Prostate gland (tissue), 2 donors: ENCODE data around the gene IPO13. TPM values are rescaled to one million over a fixed set of nuclear protein-coding genes. Genes with fewer than 3 reads are reported as not detected.

ENCODE experiments used
- DNase-seq: peaks from one replicate; pipeline ENCODE4 v3.0.0-alpha.2; 2019; ENCODE audit warnings: low spot score
- H3K27ac ChIP-seq, 2 donors: fragments of 200-600 bp; sonication (generic); 2 replicates each; pipeline ENCODE4 v1.5.1; 2017 to 2019
- H3K27me3 ChIP-seq: fragments of 200-600 bp; sonication (generic); replicated peaks from 2 replicates; pipeline ENCODE4 v1.5.1; 2019; ENCODE audit not compliant: insufficient read depth
- H3K36me3 ChIP-seq, 2 donors: fragments of 200-600 bp; sonication (generic); 1 replicate in 1 of 2; 2 replicates in 1 of 2; pipeline versions ENCODE4 v1.5.1 to v1.8.1; 2017 to 2019
- H3K4me1 ChIP-seq: fragments of 200-600 bp; sonication (generic); replicated peaks from 2 replicates; pipeline ENCODE4 v1.5.1; 2019
- H3K4me3 ChIP-seq, 2 donors: fragments of 200-600 bp; sonication (generic); 2 replicates each; pipeline ENCODE4 v1.5.1; 2017 to 2019
- H3K9me3 ChIP-seq: fragments of 200-600 bp; sonication (generic); 2 replicates; pipeline ENCODE4 v1.5.1; 2017
- POLR2A ChIP-seq: fragments of 450-650 bp; IDR thresholded peaks from one replicate; pipeline ENCODE4 v1.6.1; 2016; ENCODE audit warnings: antibody characterized with exemption, mild to moderate bottlenecking
- POLR2AphosphoS5 ChIP-seq: sonication (generic); formaldehyde crosslinking; IDR thresholded peaks from one replicate; pipeline ENCODE4 v1.6.1; 2017; ENCODE audit warnings: antibody characterized with exemption
- WGBS: methylation state at CpG from one replicate; pipeline ENCODE4 v1.1.5; 2018; 5-methylcytosine and 5-hydroxymethylcytosine counted together
- intact Hi-C: fragments of 100-400 bp; cut with DNase I; formaldehyde crosslinking; loops from one replicate; pipeline ENCODE4 v1.14.2; 2022
- total RNA-seq, 2 donors: library from RNA; depleted of rRNA; stranded (reverse); fragments of >200 nt; gene quantifications; one replicate each; pipeline ENCODE4 v1.1.0, GENCODE V29; 2016
- TF ChIP-seq, protein P1 (sequence below), 4 experiments: fragments of 200-600 bp in 2 of 4; fragments of 450-650 bp in 2 of 4; sonication (generic) in 2 of 4; IDR thresholded peaks; 1 replicate in 3 of 4; 2 replicates in 1 of 4; pipeline ENCODE4 v1.5.1; 2016 to 2019; ENCODE audit warnings: antibody characterized with exemption in 4 of 4, mild to moderate bottlenecking in 2 of 4, moderate library complexity in 2 of 4

Gene IPO13
- total RNA-seq, 2 donors from 2014 or later, result 27.7 to 55.7 TPM

DNA sequence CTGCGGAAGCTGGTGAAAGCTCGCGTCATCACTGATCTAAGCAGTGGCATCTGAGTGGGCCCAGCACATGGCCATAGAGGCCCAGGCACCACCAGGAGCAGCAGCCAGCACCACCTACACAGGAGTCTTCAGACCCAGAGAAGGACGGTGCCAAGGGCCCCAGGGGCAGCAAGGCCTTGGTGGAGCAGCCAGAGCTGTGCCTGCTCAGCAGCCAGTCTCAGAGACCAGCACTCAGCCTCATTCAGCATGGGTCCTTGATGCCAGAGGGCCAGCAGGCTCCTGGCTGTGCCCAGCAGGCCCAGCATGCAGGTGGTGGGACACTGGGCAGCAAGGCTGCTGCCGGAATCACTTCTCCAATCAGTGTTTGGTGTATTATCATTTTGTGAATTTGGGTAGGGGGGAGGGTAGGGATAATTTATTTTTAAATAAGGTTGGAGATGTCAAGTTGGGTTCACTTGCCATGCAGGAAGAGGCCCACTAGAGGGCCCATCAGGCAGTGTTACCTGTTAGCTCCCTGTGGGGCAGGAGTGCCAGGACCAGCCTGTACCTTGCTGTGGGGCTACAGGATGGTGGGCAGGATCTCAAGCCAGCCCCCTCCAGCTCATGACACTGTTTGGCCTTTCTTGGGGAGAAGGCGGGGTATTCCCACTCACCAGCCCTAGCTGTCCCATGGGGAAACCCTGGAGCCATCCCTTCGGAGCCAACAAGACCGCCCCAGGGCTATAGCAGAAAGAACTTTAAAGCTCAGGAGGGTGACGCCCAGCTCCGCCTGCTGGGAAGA is 16.4 kb upstream of the IPO13 start:
- no peak overlapping the region for H3K4me3 ChIP-seq
- no peaks in the 10 kb centered on the region for H3K9me3 ChIP-seq
- no peak overlapping the region for H3K27ac ChIP-seq
- intact Hi-C loops, result loop anchor here (5.0 kb wide), 1 partner anchor 403 kb away; no protein-coding TSS in a partner anchor
- H3K27me3 ChIP-seq, result no peaks in the 10 kb centered on the region
- no peak for DNase-seq
- WGBS, result 97% methylated on average over 6 of the region's 10 CpGs
- no peaks in the 10 kb centered on the region for H3K4me1 ChIP-seq
- no peaks in the 10 kb centered on the region for H3K36me3 ChIP-seq
- TF ChIP-seq, protein P1, sequence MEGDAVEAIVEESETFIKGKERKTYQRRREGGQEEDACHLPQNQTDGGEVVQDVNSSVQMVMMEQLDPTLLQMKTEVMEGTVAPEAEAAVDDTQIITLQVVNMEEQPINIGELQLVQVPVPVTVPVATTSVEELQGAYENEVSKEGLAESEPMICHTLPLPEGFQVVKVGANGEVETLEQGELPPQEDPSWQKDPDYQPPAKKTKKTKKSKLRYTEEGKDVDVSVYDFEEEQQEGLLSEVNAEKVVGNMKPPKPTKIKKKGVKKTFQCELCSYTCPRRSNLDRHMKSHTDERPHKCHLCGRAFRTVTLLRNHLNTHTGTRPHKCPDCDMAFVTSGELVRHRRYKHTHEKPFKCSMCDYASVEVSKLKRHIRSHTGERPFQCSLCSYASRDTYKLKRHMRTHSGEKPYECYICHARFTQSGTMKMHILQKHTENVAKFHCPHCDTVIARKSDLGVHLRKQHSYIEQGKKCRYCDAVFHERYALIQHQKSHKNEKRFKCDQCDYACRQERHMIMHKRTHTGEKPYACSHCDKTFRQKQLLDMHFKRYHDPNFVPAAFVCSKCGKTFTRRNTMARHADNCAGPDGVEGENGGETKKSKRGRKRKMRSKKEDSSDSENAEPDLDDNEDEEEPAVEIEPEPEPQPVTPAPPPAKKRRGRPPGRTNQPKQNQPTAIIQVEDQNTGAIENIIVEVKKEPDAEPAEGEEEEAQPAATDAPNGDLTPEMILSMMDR (IDR thresholded peaks at IDR 0.05), result peak in 3 of 4 experiments; percentile 14 to 37 (median 35)
- no peak for TF ChIP-seq POLR2A

DNA sequence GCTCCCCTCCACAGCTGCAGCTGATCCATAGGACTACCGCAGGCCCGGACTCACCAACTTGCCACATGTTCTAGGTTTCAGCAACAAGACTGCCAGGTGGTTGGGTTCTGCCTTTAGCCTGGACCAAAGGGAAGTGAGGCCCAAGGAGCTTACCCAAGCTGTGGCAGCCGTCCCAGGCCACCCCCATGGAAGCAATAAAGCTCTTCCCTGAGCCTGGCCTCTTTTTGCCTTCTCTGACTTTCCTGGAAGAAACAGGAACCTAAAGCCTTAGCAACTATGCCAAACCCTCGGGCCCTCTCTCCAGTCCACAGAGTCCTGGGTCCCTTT is 15.8 kb upstream of the IPO13 start:
- Histone ChIP-seq H3K4me3 (no peak overlapping the region), H3K4me1 (no peaks in the 10 kb centered on the region), H3K27me3 (no peaks in the 10 kb centered on the region), H3K36me3 (no peaks in the 10 kb centered on the region), H3K27ac (no peak overlapping the region), H3K9me3 (no peaks in the 10 kb centered on the region)
- intact Hi-C loops, result loop anchor here (5.0 kb wide), 1 partner anchor 404 kb away; no protein-coding TSS in a partner anchor
- 65% methylated on average over 4 of the region's 4 CpGs for WGBS
- no peak for DNase-seq
- TF ChIP-seq, protein P1 (IDR thresholded peaks at IDR 0.05), result no peak
- TF ChIP-seq POLR2AphosphoS5, result no peak
- no peak for TF ChIP-seq POLR2A

DNA sequence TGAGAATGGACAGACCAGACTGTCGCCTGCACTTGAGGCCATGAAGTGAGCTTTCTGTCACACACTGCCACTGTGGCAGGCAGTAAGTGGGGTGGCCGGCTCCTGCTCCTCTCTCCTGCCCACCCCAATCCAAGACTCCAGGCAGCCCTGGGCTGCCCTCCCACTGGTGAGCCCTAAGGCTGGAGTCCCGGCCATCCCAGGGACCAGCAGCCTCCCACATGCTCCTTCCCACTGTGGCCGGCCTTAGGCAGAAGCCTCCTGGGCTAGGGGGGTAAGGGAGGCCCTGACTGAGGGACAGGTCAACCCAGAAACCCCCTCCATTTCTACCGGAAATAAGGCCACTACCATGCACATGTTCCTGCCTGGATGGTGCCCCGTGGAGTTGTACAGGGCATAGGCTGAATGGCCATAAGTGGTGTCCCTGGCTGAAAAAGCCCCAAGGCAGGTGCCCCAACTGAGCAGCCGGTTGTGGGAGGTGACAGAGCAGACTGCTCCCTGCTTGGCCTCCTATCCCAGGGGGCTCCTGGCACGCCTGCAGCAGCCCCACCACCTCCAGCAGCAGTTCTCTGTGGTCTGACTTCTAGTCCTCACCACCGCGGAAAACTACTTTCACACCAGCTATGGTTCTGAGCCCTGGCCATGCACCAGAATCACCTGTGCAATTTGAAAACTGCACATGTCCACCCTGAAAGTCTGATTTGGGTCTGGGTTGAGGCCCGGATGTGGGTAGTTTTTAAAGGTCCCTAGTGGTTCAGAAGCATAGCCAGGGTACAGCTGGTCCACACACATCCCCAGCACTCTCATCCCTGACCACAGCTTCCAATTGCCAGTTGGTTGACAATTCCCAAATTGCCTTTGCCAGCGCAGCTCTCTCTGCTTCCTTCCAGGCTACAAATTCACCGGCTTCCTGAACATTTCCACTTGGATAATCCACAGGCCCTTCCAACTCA is 14.8 kb upstream of the IPO13 start:
- Histone ChIP-seq H3K4me1 (no peaks in the 10 kb centered on the region), H3K9me3 (no peaks in the 10 kb centered on the region), H3K36me3 (no peaks in the 10 kb centered on the region), H3K27me3 (no peaks in the 10 kb centered on the region), H3K27ac (no peak overlapping the region), H3K4me3 (no peak overlapping the region)
- TF ChIP-seq POLR2A, result no peak
- TF ChIP-seq, protein P1 (IDR thresholded peaks at IDR 0.05), result no peak
- TF ChIP-seq POLR2AphosphoS5, result no peak
- intact Hi-C loops, result loop anchor here (5.0 kb wide), 1 partner anchor 405 kb away; no protein-coding TSS in a partner anchor
- WGBS, result 91% methylated on average over 13 of the region's 13 CpGs
- no peak for DNase-seq

DNA sequence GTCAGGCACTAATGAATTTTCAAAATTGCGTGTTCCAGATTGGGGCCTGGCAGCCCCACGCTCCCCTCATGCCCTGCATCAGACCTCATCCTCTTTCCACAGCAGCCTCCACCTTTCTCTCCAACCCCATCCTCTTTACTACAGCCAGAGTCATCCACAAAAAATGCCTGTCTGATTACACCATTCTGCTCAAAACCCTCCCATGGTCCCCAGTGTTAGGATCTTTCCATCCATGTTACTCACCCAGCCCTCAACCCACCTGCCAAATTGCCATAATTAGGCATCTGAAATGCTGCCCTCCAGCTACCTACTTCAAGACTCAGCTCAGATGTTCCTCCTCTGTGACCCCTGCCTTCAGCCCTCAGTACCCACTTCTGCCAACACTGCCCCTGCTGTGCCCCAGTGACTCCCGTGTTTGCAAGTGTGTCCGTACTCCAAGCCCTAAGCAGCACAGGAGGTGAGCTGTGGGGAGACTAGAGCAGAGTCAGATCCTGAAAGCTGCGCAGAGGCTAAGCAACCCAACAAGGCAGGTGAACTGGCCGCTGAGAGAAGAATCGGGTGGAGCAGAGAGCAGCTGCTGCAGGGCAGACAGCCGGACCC is 13.9 kb upstream of the IPO13 start:
- 27% methylated on average over 8 of the region's 8 CpGs for WGBS
- DNase-seq, result no peak
- intact Hi-C loops, result loop anchor here (5.0 kb wide), 1 partner anchor 406 kb away; no protein-coding TSS in a partner anchor
- Histone ChIP-seq H3K36me3 (no peaks in the 10 kb centered on the region), H3K4me1 (no peaks in the 10 kb centered on the region), H3K27ac (peak overlapping the region; percentile 75), H3K4me3 (peak overlapping the region; percentile 38 to 45), H3K9me3 (no peaks in the 10 kb centered on the region), H3K27me3 (no peaks in the 10 kb centered on the region)
- TF ChIP-seq, protein P1 (IDR thresholded peaks at IDR 0.05), result no peak
- TF ChIP-seq POLR2A (no peak), POLR2AphosphoS5 (no peak)
